HFFc6 (cell line): ENCODE data around the gene RAD21L1. TPM values are rescaled to one million over a fixed set of nuclear protein-coding genes. Genes with fewer than 3 reads are reported as not detected.
A peak's percentile ranks its signal among the peaks of the same experiment; 100 is the strongest.

ENCODE experiments used
- DNase-seq: peaks from one replicate; pipeline ENCODE4 v3.0.0-alpha.2; 2018
- H3K27ac Mint-ChIP-seq: 2 replicates; pipeline ENCODE4 v1.8.0; 2020; ENCODE audit warnings: mild to moderate bottlenecking, mixed read lengths
- H3K27me3 Mint-ChIP-seq: 2 replicates; pipeline ENCODE4 v1.8.0; 2021; ENCODE audit warnings: mild to moderate bottlenecking, moderate library complexity, mixed read lengths; ENCODE audit not compliant: insufficient read depth
- H3K36me3 Mint-ChIP-seq: 2 replicates; pipeline ENCODE4 v1.8.0; 2021; ENCODE audit warnings: low read depth, mixed read lengths
- H3K4me1 Mint-ChIP-seq: 2 replicates; pipeline ENCODE4 v1.8.0; 2020; ENCODE audit warnings: low read depth, mixed read lengths
- H3K4me3 Mint-ChIP-seq: 2 replicates; pipeline ENCODE4 v1.8.0; 2020; ENCODE audit warnings: mild to moderate bottlenecking, moderate library complexity, mixed read lengths
- H3K9me3 Mint-ChIP-seq: 2 replicates; pipeline ENCODE4 v1.8.0; 2020; ENCODE audit warnings: mild to moderate bottlenecking, mixed read lengths
- CTCF ChIP-seq: fragments of 200-600 bp; sonication (generic); IDR thresholded peaks from 2 replicates; pipeline ENCODE4 v1.5.0; 2021; ENCODE audit warnings: antibody characterized with exemption, mild to moderate bottlenecking
- long read RNA-seq: library from polyadenylated mRNA; unstranded; transcript quantifications from one replicate; pipeline ENCODE4 v2.0.0, GENCODE V29; 2019
- total RNA-seq, 6 experiments: library from RNA; stranded (reverse); fragmentation: NEBNext Ultra II Directional; extraction: Animal tissue kit (Norgen Biotek cat#: 25700); gene quantifications; 2 replicates in 1 of 6; 3 replicates in 5 of 6; pipeline ENCODE4 v1.2.3, GENCODE V29; 2021

Gene RAD21L1
- total RNA-seq: under 1 TPM; 0.35 to 0.89 (median 0.56) TPM
- long read RNA-seq, partial matches to known transcripts: 0 of 2 reads
- long read RNA-seq, other reads (novel, unspliced or antisense): 2 of 2 reads

DNA sequence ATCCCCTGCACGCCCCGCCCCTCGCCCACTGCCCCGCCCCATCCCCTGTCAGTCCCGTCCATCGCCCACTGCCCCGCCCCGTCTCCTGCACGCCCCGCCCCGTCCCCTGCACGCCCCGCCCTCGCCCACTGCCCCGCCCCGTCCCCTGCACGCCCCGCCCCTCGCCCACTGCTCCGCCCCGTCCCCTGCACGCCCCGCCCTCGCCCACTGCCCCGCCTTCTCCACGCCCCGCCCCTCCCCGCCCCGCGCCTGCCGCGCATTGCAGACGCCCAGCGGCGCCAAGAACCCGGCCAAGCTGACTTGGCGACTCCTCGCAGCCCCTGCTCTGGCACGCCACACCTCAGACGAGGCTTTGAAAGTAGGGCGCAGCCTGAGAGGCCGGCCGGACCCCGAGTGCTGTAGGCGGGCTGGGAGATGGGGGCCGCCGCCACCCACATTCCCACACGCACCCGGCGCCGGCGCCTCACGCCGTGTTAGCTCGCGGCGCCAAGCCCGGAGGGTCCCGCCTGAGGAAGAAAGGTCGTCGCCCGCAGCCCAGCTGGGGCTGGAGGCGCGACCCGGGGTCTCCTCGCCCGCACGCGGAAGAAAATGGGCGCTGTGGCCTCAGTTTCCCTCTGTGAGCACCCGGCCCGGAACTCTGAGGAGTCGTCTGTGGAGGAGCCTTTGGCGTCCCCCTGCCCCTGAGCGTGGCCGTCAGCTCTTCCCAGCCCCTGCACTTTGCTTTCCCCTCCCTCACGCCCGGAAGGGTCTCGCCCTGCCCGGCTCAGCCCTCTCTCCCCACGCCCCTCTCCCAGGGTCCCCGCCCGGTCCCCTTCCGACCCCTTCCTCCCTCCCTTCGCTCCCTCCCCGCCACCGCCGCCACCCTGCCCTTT is at the start of gene RAD21L1:
TSS of gene RAD21L1 (plus strand) at position 262 of the 872 bp plus-strand sequence. CDS start 2,410 bp downstream, outside the sequence.
- Mint-ChIP-seq H3K27me3 (peaks cover 3% of the 10 kb centered on the region; the same call in 1 of the 2 replicates), H3K4me3 (peak within 1 kb of the TSS; percentile 86), H3K9me3 (peaks cover 10% of the 10 kb centered on the region; the same call in 1 of the 2 replicates), H3K27ac (peak within 1 kb of the TSS; percentile 74), H3K36me3 (no peaks in the 10 kb centered on the region), H3K4me1 (no peaks in the 10 kb centered on the region)
- no peak for TF ChIP-seq CTCF
- DNase-seq: peak; percentile 57

DNA sequence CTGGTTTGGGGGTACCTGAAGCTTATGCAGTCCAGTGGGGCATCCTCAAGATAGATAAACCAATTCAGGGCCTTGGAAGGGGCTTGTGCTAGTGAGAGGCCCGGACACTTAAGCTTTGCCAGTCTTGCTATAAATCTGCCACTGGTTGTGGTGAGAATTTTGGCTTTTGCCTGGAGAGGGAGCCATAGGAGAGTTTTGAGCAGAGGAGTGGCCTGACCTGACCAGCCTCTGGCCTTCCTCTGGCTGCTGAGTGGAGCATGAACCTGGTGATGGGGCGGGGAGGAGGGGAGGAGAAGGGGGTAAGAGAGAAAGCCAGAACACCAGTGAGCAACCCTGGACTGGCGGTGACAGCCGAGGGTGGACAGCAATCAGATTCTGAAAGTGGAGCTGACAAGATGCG is 48.2 kb upstream of the RAD21L1 start:
- Mint-ChIP-seq H3K9me3 (no peaks in the 10 kb centered on the region), H3K27me3 (peaks cover 6% of the 10 kb centered on the region), H3K27ac (no peak overlapping the region), H3K4me3 (no peak overlapping the region), H3K4me1 (no peaks in the 10 kb centered on the region), H3K36me3 (peaks cover 9% of the 10 kb centered on the region; the same call in 1 of the 2 replicates)
- DNase-seq: no peak
- peak; percentile 21; the same call in 1 of the 2 replicates for TF ChIP-seq CTCF

GRCh38 chr20:1178103-1178502 is 47.7 kb upstream of the RAD21L1 start:
- peaks cover 5% of the 10 kb centered on the region; the same call in 1 of the 2 replicates for H3K36me3 Mint-ChIP-seq
- peaks cover 7% of the 10 kb centered on the region for H3K27me3 Mint-ChIP-seq
- TF ChIP-seq CTCF: no peak
- no peaks in the 10 kb centered on the region for H3K9me3 Mint-ChIP-seq
- H3K4me3 Mint-ChIP-seq: no peak overlapping the region
- H3K4me1 Mint-ChIP-seq: no peaks in the 10 kb centered on the region
- no peak overlapping the region for H3K27ac Mint-ChIP-seq
- DNase-seq: no peak

DNA sequence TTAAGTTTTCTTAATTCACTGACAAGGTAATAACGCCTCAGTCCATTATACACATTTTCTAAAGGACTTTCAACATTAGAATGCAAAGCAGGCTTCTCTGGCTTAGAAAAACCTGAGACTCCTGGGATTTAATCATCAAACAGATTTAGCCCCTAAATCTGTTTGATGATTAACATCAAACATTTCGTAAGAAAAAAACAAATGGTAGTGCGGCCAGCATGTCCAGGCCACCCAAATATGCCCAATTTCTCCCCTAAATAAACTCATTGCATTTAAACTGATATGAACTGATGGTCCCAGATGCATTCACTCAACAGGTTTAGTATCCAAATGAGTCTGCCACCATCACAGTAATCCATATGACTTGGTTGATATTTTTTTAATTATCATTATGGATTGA is 47.2 kb upstream of the RAD21L1 start:
- no peaks in the 10 kb centered on the region for H3K4me1 Mint-ChIP-seq
- no peaks in the 10 kb centered on the region for H3K9me3 Mint-ChIP-seq
- peaks cover 12% of the 10 kb centered on the region for H3K27me3 Mint-ChIP-seq
- no peak for TF ChIP-seq CTCF
- no peaks in the 10 kb centered on the region for H3K36me3 Mint-ChIP-seq
- no peak overlapping the region for H3K27ac Mint-ChIP-seq
- no peak overlapping the region for H3K4me3 Mint-ChIP-seq
- no peak for DNase-seq

DNA sequence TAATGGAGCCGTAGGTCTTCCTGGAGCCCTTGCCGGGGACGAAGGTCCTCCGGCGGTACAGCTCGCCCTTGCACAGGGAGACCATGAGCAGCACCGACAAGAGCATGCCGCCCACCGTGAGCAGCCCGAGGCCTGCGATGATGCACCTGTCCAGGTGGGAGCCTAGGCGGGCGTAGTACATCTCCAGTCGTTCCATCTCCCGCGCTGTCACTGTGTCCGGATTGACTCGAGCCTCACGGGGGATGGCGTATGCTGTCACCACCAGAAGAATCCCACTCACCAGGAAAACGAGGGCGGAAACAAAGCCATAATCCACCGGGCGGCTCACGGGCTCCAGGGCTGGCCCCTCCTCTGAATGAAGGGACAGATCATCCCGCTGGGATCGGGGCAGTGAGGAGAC is 44.9 kb upstream of the RAD21L1 start:
- DNase-seq: no peak
- Mint-ChIP-seq H3K27ac (no peak overlapping the region), H3K36me3 (no peaks in the 10 kb centered on the region), H3K9me3 (no peaks in the 10 kb centered on the region), H3K4me3 (no peak overlapping the region), H3K4me1 (no peaks in the 10 kb centered on the region), H3K27me3 (peaks cover 25% of the 10 kb centered on the region)
- TF ChIP-seq CTCF: no peak
